HFFc6 (cell line): Measurements from ENCODE around the gene PCGF1. TPM values are rescaled to one million over a fixed set of nuclear protein-coding genes. Genes with fewer than 3 reads are reported as not detected.

Experiments used
- DNase-seq: peaks from one replicate; pipeline ENCODE4 v3.0.0-alpha.2; 2018
- H3K27ac Mint-ChIP-seq: 2 replicates; pipeline ENCODE4 v1.8.0; 2020; ENCODE audit warnings: mild to moderate bottlenecking, mixed read lengths
- H3K27me3 Mint-ChIP-seq: 2 replicates; pipeline ENCODE4 v1.8.0; 2021; ENCODE audit warnings: mild to moderate bottlenecking, moderate library complexity, mixed read lengths; ENCODE audit not compliant: insufficient read depth
- H3K36me3 Mint-ChIP-seq: 2 replicates; pipeline ENCODE4 v1.8.0; 2021; ENCODE audit warnings: low read depth, mixed read lengths
- H3K4me1 Mint-ChIP-seq: 2 replicates; pipeline ENCODE4 v1.8.0; 2020; ENCODE audit warnings: low read depth, mixed read lengths
- H3K4me3 Mint-ChIP-seq: 2 replicates; pipeline ENCODE4 v1.8.0; 2020; ENCODE audit warnings: mild to moderate bottlenecking, moderate library complexity, mixed read lengths
- H3K9me3 Mint-ChIP-seq: 2 replicates; pipeline ENCODE4 v1.8.0; 2020; ENCODE audit warnings: mild to moderate bottlenecking, mixed read lengths
- CTCF ChIP-seq: fragments of 200-600 bp; sonication (generic); IDR thresholded peaks from 2 replicates; pipeline ENCODE4 v1.5.0; 2021; ENCODE audit warnings: antibody characterized with exemption, mild to moderate bottlenecking
- total RNA-seq, 6 experiments: library from RNA; stranded (reverse); fragmentation: NEBNext Ultra II Directional; extraction: Animal tissue kit (Norgen Biotek cat#: 25700); gene quantifications; 2 replicates in 1 of 6; 3 replicates in 5 of 6; pipeline ENCODE4 v1.2.3, GENCODE V29; 2021

Gene PCGF1
- total RNA-seq, 6 experiments from 2014 or later = 26.0 to 33.8 (median 29.3) TPM

GRCh38 chr2:74481431-74481830 is 26.1 kb downstream of the PCGF1 start:
- no peak for DNase-seq
- no peak for TF ChIP-seq CTCF
- H3K27ac Mint-ChIP-seq = peak overlapping the region; percentile 89
- peaks cover 26% of the 10 kb centered on the region for H3K4me1 Mint-ChIP-seq
- H3K27me3 Mint-ChIP-seq = peaks cover 1% of the 10 kb centered on the region; the same call in 1 of the 2 replicates
- peaks cover 19% of the 10 kb centered on the region for H3K36me3 Mint-ChIP-seq
- H3K9me3 Mint-ChIP-seq = no peaks in the 10 kb centered on the region
- H3K4me3 Mint-ChIP-seq = peak overlapping the region; percentile 94

GRCh38 chr2:74474899-74475298 is 32.6 kb downstream of the PCGF1 start:
- Mint-ChIP-seq H3K27me3 (peaks cover 2% of the 10 kb centered on the region), H3K36me3 (peaks cover 51% of the 10 kb centered on the region), H3K4me1 (peaks cover 14% of the 10 kb centered on the region), H3K27ac (no peak overlapping the region), H3K4me3 (no peak overlapping the region), H3K9me3 (no peaks in the 10 kb centered on the region)
- DNase-seq = no peak
- peak; percentile 62; the same call in 1 of the 2 replicates for TF ChIP-seq CTCF

GRCh38 chr2:74474481-74474880 is 33.0 kb downstream of the PCGF1 start:
- no peak for DNase-seq
- Mint-ChIP-seq H3K27ac (no peak overlapping the region; the same call in 1 of the 2 replicates), H3K4me3 (no peak overlapping the region), H3K4me1 (peaks cover 15% of the 10 kb centered on the region), H3K36me3 (peaks cover 54% of the 10 kb centered on the region), H3K9me3 (no peaks in the 10 kb centered on the region), H3K27me3 (peaks cover 2% of the 10 kb centered on the region)
- no peak for TF ChIP-seq CTCF

GRCh38 chr2:74472945-74473258 is 34.6 kb downstream of the PCGF1 start:
- peak overlapping the region; percentile 98 for H3K4me3 Mint-ChIP-seq
- peaks cover 2% of the 10 kb centered on the region for H3K27me3 Mint-ChIP-seq
- H3K4me1 Mint-ChIP-seq = peaks cover 15% of the 10 kb centered on the region
- peaks cover 49% of the 10 kb centered on the region for H3K36me3 Mint-ChIP-seq
- TF ChIP-seq CTCF = no peak
- H3K9me3 Mint-ChIP-seq = no peaks in the 10 kb centered on the region
- peak overlapping the region; percentile 96 for H3K27ac Mint-ChIP-seq
- no peak for DNase-seq

GRCh38 chr2:74472086-74472944 is 35.2 kb downstream of the PCGF1 start, which contains the start of gene MRPL53:
TSS of gene MRPL53 (minus strand) at chr2:74472680. CDS start at chr2:74472660, 20 bp downstream.
- H3K27ac Mint-ChIP-seq = peak within 1 kb of the TSS; percentile 96
- H3K4me3 Mint-ChIP-seq = peak within 1 kb of the TSS; percentile 98
- H3K27me3 Mint-ChIP-seq = peaks cover 2% of the 10 kb centered on the region
- H3K36me3 Mint-ChIP-seq = peaks cover 46% of the 10 kb centered on the region
- peaks cover 15% of the 10 kb centered on the region for H3K4me1 Mint-ChIP-seq
- TF ChIP-seq CTCF = no peak
- peak; percentile 90 for DNase-seq
- H3K9me3 Mint-ChIP-seq = no peaks in the 10 kb centered on the region
